K562 (cell line): Measurements from ENCODE around the gene MED20.

Experiments used
- CHD2 ChIP-seq: IDR thresholded peaks from 2 replicates; pipeline ENCODE4 v1.6.1; 2011; ENCODE audit warnings: low read depth, low read length
- CTCF ChIP-seq, 3 experiments: IDR thresholded peaks in 2 of 3; conservative IDR thresholded peaks in 1 of 3; 2 replicates each; pipeline ENCODE4 v1.5.1; 2011 to 2012; ENCODE audit warnings: low read length in 3 of 3, mild to moderate bottlenecking in 3 of 3, control low read depth in 2 of 3, improper control_type of control experiment in 1 of 3, inconsistent platforms in 1 of 3, low read depth in 1 of 3, mixed read lengths in 1 of 3, moderate library complexity in 1 of 3; ENCODE audit not compliant: insufficient read depth in 2 of 3
- ESRRA ChIP-seq: fragments of 450-650 bp; IDR thresholded peaks from 2 replicates; pipeline ENCODE4 v1.6.1; 2014; ENCODE audit warnings: low read depth, mild to moderate bottlenecking, moderate library complexity, borderline replicate concordance
- POLR2AphosphoS5 ChIP-seq: IDR thresholded peaks from 2 replicates; pipeline ENCODE4 v1.6.1; 2011; ENCODE audit warnings: mild to moderate bottlenecking, low read depth, low read length, moderate library complexity; ENCODE audit not compliant: control insufficient read depth, insufficient read depth
- POLR2H ChIP-seq: IDR thresholded peaks from 2 replicates; pipeline ENCODE4 v1.6.1; 2016; ENCODE audit warnings: missing genetic modification characterization, low read depth, mild to moderate bottlenecking, control low read depth, missing compliant biosample characterization, moderate library complexity
- REST ChIP-seq, 2 experiments: fragments of 450-650 bp; formaldehyde crosslinking in 1 of 2; IDR thresholded peaks; 2 replicates each; pipeline versions ENCODE4 v1.4.0 to v1.6.1; 2014 to 2020; ENCODE audit warnings: mild to moderate bottlenecking in 2 of 2, borderline replicate concordance in 1 of 2, low read depth in 1 of 2
- SIN3B ChIP-seq: fragments of 450-650 bp; IDR thresholded peaks from 2 replicates; pipeline ENCODE4 v1.6.1; 2017; ENCODE audit warnings: low read depth, mild to moderate bottlenecking, moderate library complexity
- ZNF165 ChIP-seq: fragments of 250-450 bp; sonication (Bioruptor Pico); IDR thresholded peaks from 2 replicates; pipeline ENCODE4 v1.4.0; 2020; ENCODE audit warnings: borderline replicate concordance
- ZNF184 ChIP-seq: sonication (generic); formaldehyde crosslinking; IDR thresholded peaks from 2 replicates; pipeline ENCODE4 v1.5.0; 2020; ENCODE audit warnings: missing genetic modification reagents
- ZNF280B ChIP-seq: fragments of 250-450 bp; sonication (Bioruptor Pico); IDR thresholded peaks from 2 replicates; pipeline ENCODE4 v1.5.1; 2021; ENCODE audit warnings: mild to moderate bottlenecking

GRCh38 chr6:41914869-41915530 lies 5.9 kb downstream of the MED20 start:
- TF ChIP-seq ESRRA (no peak), SIN3B (no peak), ZNF165 (no peak), REST (IDR thresholded peaks at IDR 0.05; ENCODE audit: borderline replicate concordance) (no peak), REST (CRISPR knock-in tag; IDR thresholded peaks at IDR 0.05; ENCODE audit: low read depth) (no peak), ZNF184 (CRISPR knock-in tag) (no peak), CTCF (IDR thresholded peaks at IDR 0.05 in 2 of 3, conservative IDR thresholded peaks at IDR 0.05 in 1 of 3; ENCODE audit: insufficient read depth in 2 of 3, low read depth in 1 of 3, low read length in 3 of 3) (no peak), CHD2 (no peak), POLR2AphosphoS5 (no peak), ZNF280B (no peak), POLR2H (tag) (no peak)
